Measurements from ENCODE around the gene OTOGL.

Gene OTOGL

GRCh38 chr12:80412343-80412953 is 313.1 kb downstream of the OTOGL start:
- Histone ChIP-seq H3K4me3 (no peak overlapping the region), H3K27ac (no peak overlapping the region), H3K36me3 (no peaks in the 10 kb centered on the region), H3K27me3 (no peaks in the 10 kb centered on the region), H3K9me3 (no peaks in the 10 kb centered on the region), H3K4me1 (peaks cover 0 to 3% (median 0%) of the 10 kb centered on the region in 4 donors)
- intact Hi-C loops (cut with DNase I; ENCODE audit: low total_unique reads) = loop anchor here (5.0 kb wide), 1 partner anchor 350 kb away; no protein-coding TSS in a partner anchor
- peak; percentile 72 to 78 for TF ChIP-seq CTCF (IDR thresholded peaks at IDR 0.05)
- DNase-seq = no peak

GRCh38 chr12:80413462-80413861 is 314.1 kb downstream of the OTOGL start:
- Histone ChIP-seq H3K27ac (no peak overlapping the region), H3K4me1 (peaks cover 0 to 3% (median 0%) of the 10 kb centered on the region in 4 donors), H3K9me3 (no peaks in the 10 kb centered on the region), H3K36me3 (no peaks in the 10 kb centered on the region), H3K27me3 (no peaks in the 10 kb centered on the region), H3K4me3 (no peak overlapping the region)
- no peak for DNase-seq
- TF ChIP-seq CTCF (IDR thresholded peaks at IDR 0.05) = no peak
- intact Hi-C loops (cut with DNase I; ENCODE audit: low total_unique reads) = loop anchor here (5.0 kb wide), 1 partner anchor 349 kb away; no protein-coding TSS in a partner anchor

- TF ChIP-seq CTCF (IDR thresholded peaks at IDR 0.05) = no peak
- DNase-seq = no peak
Observed at GRCh38 chr12:80415466-80415865, 316.1 kb downstream of the OTOGL start.

GRCh38 chr12:80419644-80420043 is 320.3 kb downstream of the OTOGL start:
- no peaks in the 10 kb centered on the region for H3K9me3 ChIP-seq
- peaks cover 0 to 13% (median 2%) of the 10 kb centered on the region in 4 donors for H3K4me1 ChIP-seq
- DNase-seq = no peak
- no peak overlapping the region for H3K4me3 ChIP-seq
- no peak overlapping the region for H3K27ac ChIP-seq
- H3K36me3 ChIP-seq = no peaks in the 10 kb centered on the region
- TF ChIP-seq CTCF (IDR thresholded peaks at IDR 0.05) = no peak
- intact Hi-C loops (cut with DNase I; ENCODE audit: low total_unique reads) = no loop called here
- H3K27me3 ChIP-seq = no peaks in the 10 kb centered on the region

More at GRCh38 chr12:80415466-80415865, 316.1 kb downstream of the OTOGL start:
- no peak overlapping the region for H3K4me3 ChIP-seq
- no peak overlapping the region for H3K27ac ChIP-seq
- intact Hi-C loops (cut with DNase I; ENCODE audit: low total_unique reads) = no loop called here
- H3K27me3 ChIP-seq = no peaks in the 10 kb centered on the region
- no peaks in the 10 kb centered on the region for H3K36me3 ChIP-seq
- H3K9me3 ChIP-seq = no peaks in the 10 kb centered on the region
- H3K4me1 ChIP-seq = peaks cover 0 to 13% (median 4%) of the 10 kb centered on the region in 4 donors

- no peaks in the 10 kb centered on the region for H3K27me3 ChIP-seq
- DNase-seq = no peak
- no peaks in the 10 kb centered on the region for H3K9me3 ChIP-seq
- no peak overlapping the region for H3K4me3 ChIP-seq
- no peak overlapping the region for H3K27ac ChIP-seq
- no peak for TF ChIP-seq CTCF (IDR thresholded peaks at IDR 0.05)
- H3K36me3 ChIP-seq = no peaks in the 10 kb centered on the region
- H3K4me1 ChIP-seq = peaks cover 0 to 13% (median 2%) of the 10 kb centered on the region in 4 donors
- intact Hi-C loops (cut with DNase I; ENCODE audit: low total_unique reads) = no loop called here
Observed at GRCh38 chr12:80420075-80420474, 320.7 kb downstream of the OTOGL start.

Data from tibial artery (tissue), 4 donors.